DND-41 (cell line): ENCODE results near the gene C15orf61.

ENCODE experiments used
- ATAC-seq: fragments of 200-7000 bp; cut with Tn5 transposase; 3 replicates; pipeline ENCODE4 v1.9.1; 2021; ENCODE audit warnings: low read depth; ENCODE audit not compliant: insufficient read depth
- DNase-seq: peaks from one replicate; pipeline ENCODE4 v3.0.0-alpha.2; 2020
- H2AFZ ChIP-seq: 2 replicates; pipeline ENCODE4 v1.6.0; 2012; ENCODE audit warnings: low read depth, low read length
- H3K27ac ChIP-seq: 2 replicates; pipeline ENCODE4 v1.5.1; 2012; ENCODE audit warnings: low read length, inconsistent platforms
- H3K27me3 ChIP-seq: fragments of 200-600 bp; sonication (generic); 2 replicates; pipeline ENCODE4 v1.6.0; 2012; ENCODE audit warnings: low read length, mild to moderate bottlenecking, inconsistent platforms; ENCODE audit not compliant: insufficient read depth, poor library complexity
- H3K36me3 ChIP-seq: 2 replicates; pipeline ENCODE4 v1.5.1; 2012; ENCODE audit warnings: low read length, inconsistent platforms; ENCODE audit not compliant: insufficient read depth
- H3K4me1 ChIP-seq: 2 replicates; pipeline ENCODE4 v1.5.1; 2012; ENCODE audit warnings: mild to moderate bottlenecking, low read length; ENCODE audit not compliant: insufficient read depth
- H3K4me2 ChIP-seq: 2 replicates; pipeline ENCODE4 v1.6.0; 2012; ENCODE audit warnings: mild to moderate bottlenecking, moderate library complexity, low read length, inconsistent platforms; ENCODE audit not compliant: insufficient read depth
- H3K4me3 ChIP-seq, 2 experiments: fragments of 200-600 bp in 1 of 2; shearing (Covaris generic) in 1 of 2; 2 replicates each; pipeline ENCODE4 v1.5.1; 2012 to 2016; ENCODE audit warnings: inconsistent platforms in 2 of 2, low read length in 2 of 2, mild to moderate bottlenecking in 2 of 2, low read depth in 1 of 2, moderate library complexity in 1 of 2
- H3K79me2 ChIP-seq: 2 replicates; pipeline ENCODE4 v1.6.0; 2012; ENCODE audit warnings: low read length, inconsistent platforms; ENCODE audit not compliant: insufficient read depth
- H3K9ac ChIP-seq: 2 replicates; pipeline ENCODE4 v1.6.0; 2012; ENCODE audit warnings: low read depth, mild to moderate bottlenecking, inconsistent platforms, low read length, moderate library complexity
- H3K9me3 ChIP-seq: 2 replicates; pipeline ENCODE4 v1.5.1; 2012; ENCODE audit warnings: low read length, moderate library complexity, mild to moderate bottlenecking, inconsistent platforms; ENCODE audit not compliant: insufficient read depth, severe bottlenecking
- H4K20me1 ChIP-seq: 2 replicates; pipeline ENCODE4 v1.6.0; 2012; ENCODE audit warnings: low read length; ENCODE audit not compliant: insufficient read depth
- EZH2 ChIP-seq: IDR thresholded peaks from 3 replicates; pipeline ENCODE4 v1.6.1; 2012; ENCODE audit warnings: borderline replicate concordance, low read depth, mild to moderate bottlenecking, moderate library complexity, low read length, inconsistent platforms; ENCODE audit not compliant: severe bottlenecking
- TF ChIP-seq, protein P1 (sequence below): IDR thresholded peaks from 2 replicates; pipeline ENCODE4 v1.5.1; 2012; ENCODE audit warnings: borderline replicate concordance, low read length, moderate library complexity, mild to moderate bottlenecking; ENCODE audit not compliant: poor library complexity, severe bottlenecking; ENCODE audit errors: extremely low read depth

Gene C15orf61

DNA sequence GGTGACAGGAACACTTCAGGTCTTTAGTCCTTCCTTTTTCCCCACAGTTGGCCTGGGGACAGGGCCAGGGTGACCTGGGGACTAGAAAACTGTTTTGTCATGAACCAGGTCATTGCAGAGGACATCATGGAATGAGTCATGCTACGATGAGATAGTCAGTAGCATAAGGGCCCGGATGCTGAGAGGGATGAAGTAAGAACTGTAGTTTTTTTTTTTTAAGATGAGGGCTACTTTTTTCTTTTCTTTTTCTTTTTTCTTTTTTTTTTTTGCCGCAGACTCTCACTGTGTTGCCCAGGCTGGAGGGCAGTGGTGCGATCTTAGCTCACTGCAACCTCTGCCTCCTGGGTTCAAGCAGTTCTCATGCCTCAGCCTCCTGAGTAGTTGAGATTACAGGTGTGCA, 29.6 kb downstream of the C15orf61 start:
- H3K4me3 ChIP-seq: no peak overlapping the region
- H3K4me1 ChIP-seq: no peaks in the 10 kb centered on the region; the same call in 1 of the 2 replicates
- TF ChIP-seq, protein P1, sequence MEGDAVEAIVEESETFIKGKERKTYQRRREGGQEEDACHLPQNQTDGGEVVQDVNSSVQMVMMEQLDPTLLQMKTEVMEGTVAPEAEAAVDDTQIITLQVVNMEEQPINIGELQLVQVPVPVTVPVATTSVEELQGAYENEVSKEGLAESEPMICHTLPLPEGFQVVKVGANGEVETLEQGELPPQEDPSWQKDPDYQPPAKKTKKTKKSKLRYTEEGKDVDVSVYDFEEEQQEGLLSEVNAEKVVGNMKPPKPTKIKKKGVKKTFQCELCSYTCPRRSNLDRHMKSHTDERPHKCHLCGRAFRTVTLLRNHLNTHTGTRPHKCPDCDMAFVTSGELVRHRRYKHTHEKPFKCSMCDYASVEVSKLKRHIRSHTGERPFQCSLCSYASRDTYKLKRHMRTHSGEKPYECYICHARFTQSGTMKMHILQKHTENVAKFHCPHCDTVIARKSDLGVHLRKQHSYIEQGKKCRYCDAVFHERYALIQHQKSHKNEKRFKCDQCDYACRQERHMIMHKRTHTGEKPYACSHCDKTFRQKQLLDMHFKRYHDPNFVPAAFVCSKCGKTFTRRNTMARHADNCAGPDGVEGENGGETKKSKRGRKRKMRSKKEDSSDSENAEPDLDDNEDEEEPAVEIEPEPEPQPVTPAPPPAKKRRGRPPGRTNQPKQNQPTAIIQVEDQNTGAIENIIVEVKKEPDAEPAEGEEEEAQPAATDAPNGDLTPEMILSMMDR: no peak
- TF ChIP-seq EZH2: no peak
- H3K4me2 ChIP-seq: no peak overlapping the region
- H4K20me1 ChIP-seq: no peaks in the 10 kb centered on the region
- peaks cover 36% of the 10 kb centered on the region for H3K36me3 ChIP-seq
- no peak overlapping the region for H3K27ac ChIP-seq
- H2AFZ ChIP-seq: no peak overlapping the region
- no peaks in the 10 kb centered on the region for H3K9me3 ChIP-seq
- H3K79me2 ChIP-seq: peaks cover 19% of the 10 kb centered on the region
- no peak for DNase-seq
- no peaks in the 10 kb centered on the region for H3K27me3 ChIP-seq
- H3K9ac ChIP-seq: no peak overlapping the region
- no peak for ATAC-seq

DNA sequence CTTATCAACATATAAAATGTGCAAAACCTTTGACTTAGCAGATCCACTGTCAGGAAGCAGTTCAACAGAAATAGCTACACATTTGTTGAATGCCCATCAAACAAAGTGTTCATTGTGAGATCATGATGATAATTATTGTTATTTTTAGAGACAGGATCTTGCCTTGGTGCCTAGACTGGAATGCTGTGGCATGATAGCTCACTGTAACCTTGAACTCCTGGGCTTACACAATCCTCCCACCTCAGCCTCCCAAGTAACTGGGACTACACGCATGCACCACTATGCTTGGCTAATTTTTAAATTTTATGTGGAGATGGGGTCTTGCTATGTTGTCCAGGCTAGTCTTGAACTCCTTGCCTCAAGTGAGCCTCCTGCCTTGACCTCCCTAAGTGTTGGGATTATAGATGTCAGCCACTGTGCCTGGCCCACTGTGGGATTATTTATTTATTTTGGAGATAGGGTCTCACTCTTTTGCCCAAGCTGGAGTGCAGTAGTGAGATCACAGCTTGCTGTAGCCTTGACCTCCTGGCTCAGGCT, 30.3 kb downstream of the C15orf61 start:
- Histone ChIP-seq H3K4me1 (no peaks in the 10 kb centered on the region), H3K79me2 (peaks cover 12% of the 10 kb centered on the region), H3K4me2 (no peak overlapping the region), H3K36me3 (peaks cover 29% of the 10 kb centered on the region), H3K9me3 (no peaks in the 10 kb centered on the region), H3K27me3 (no peaks in the 10 kb centered on the region), H3K9ac (no peak overlapping the region), H4K20me1 (no peaks in the 10 kb centered on the region), H3K27ac (no peak overlapping the region), H2AFZ (no peak overlapping the region), H3K4me3 (no peak overlapping the region)
- no peak for DNase-seq
- TF ChIP-seq EZH2: no peak
- TF ChIP-seq, protein P1: no peak
- no peak for ATAC-seq

GRCh38 chr15:67554580-67554979, 33.6 kb downstream of the C15orf61 start:
- peaks cover 43% of the 10 kb centered on the region for H3K36me3 ChIP-seq
- DNase-seq: no peak

More at GRCh38 chr15:67554580-67554979, 33.6 kb downstream of the C15orf61 start:
- TF ChIP-seq, protein P1: no peak
- no peak for ATAC-seq
- Histone ChIP-seq H3K9ac (no peak overlapping the region), H3K27me3 (no peaks in the 10 kb centered on the region), H2AFZ (no peak overlapping the region), H3K4me1 (peaks cover 8% of the 10 kb centered on the region), H3K79me2 (peaks cover 18% of the 10 kb centered on the region), H3K27ac (no peak overlapping the region), H3K4me2 (no peak overlapping the region), H3K9me3 (no peaks in the 10 kb centered on the region), H3K4me3 (no peak overlapping the region), H4K20me1 (no peaks in the 10 kb centered on the region)
